WTC11 (cell line): Measurements from ENCODE around the gene ADGRA1. TPM values are rescaled to one million over a fixed set of nuclear protein-coding genes. Genes with fewer than 3 reads are reported as not detected.

ENCODE experiments used
- ATAC-seq: fragments of 200-7000 bp; cut with Tn5 transposase; 2 replicates; pipeline ENCODE4 v1.10.0; 2021; ENCODE audit warnings: mild to moderate bottlenecking, moderate library complexity
- CTCF ChIA-PET: fragments of 300-600 bp; sonication (Branson Sonifier 250); formaldehyde crosslinking; loops from one replicate; lab custom pipeline; 2021; ENCODE audit warnings: antibody characterized with exemption; lab: Charles Lee
- POLR2A ChIA-PET: fragments of 350-600 bp; sonication (Branson Sonifier 250); formaldehyde crosslinking; loops from one replicate; lab custom pipeline; 2021; ENCODE audit warnings: antibody characterized with exemption; lab: Charles Lee
- DNase-seq: peaks from one replicate; pipeline ENCODE4 v3.0.0; 2021; ENCODE audit warnings: low spot score
- H3K27ac Mint-ChIP-seq: 2 replicates; pipeline ENCODE4 v1.8.0; 2021; ENCODE audit warnings: mixed read lengths
- H3K27me3 Mint-ChIP-seq: 2 replicates; pipeline ENCODE4 v1.8.0; 2021; ENCODE audit warnings: low read depth, mild to moderate bottlenecking, moderate library complexity, mixed read lengths
- H3K36me3 Mint-ChIP-seq: 2 replicates; pipeline ENCODE4 v1.8.0; 2021; ENCODE audit warnings: mixed read lengths
- H3K4me1 Mint-ChIP-seq: 2 replicates; pipeline ENCODE4 v1.8.0; 2022; ENCODE audit warnings: mixed read lengths
- H3K4me3 Mint-ChIP-seq: 2 replicates; pipeline ENCODE4 v1.8.0; 2021; ENCODE audit warnings: mild to moderate bottlenecking, moderate library complexity, mixed read lengths
- H3K9me3 Mint-ChIP-seq: 2 replicates; pipeline ENCODE4 v1.8.0; 2021; ENCODE audit warnings: mixed read lengths
- EMX1 ChIP-seq: fragments of 250-450 bp; sonication (Bioruptor Pico); IDR thresholded peaks from 2 replicates; pipeline ENCODE4 v1.8.0; 2021; ENCODE audit warnings: mild to moderate bottlenecking
- FOXJ3 ChIP-seq: sonication (generic); formaldehyde crosslinking; IDR thresholded peaks from 2 replicates; pipeline ENCODE4 v1.9.0; 2021; ENCODE audit warnings: missing genetic modification reagents, mild to moderate bottlenecking, borderline replicate concordance
- GTF2I ChIP-seq: fragments of 250-450 bp; sonication (Bioruptor Pico); conservative IDR thresholded peaks from 2 replicates; pipeline ENCODE4 v1.4.0; 2021; ENCODE audit warnings: mild to moderate bottlenecking
- IRF2 ChIP-seq: sonication (generic); formaldehyde crosslinking; IDR thresholded peaks from 2 replicates; pipeline ENCODE4 v1.8.0; 2022; ENCODE audit warnings: low read depth, missing genetic modification reagents, borderline replicate concordance
- NR1H2 ChIP-seq: sonication (generic); formaldehyde crosslinking; IDR thresholded peaks from 2 replicates; pipeline ENCODE4 v1.9.0; 2021; ENCODE audit warnings: mild to moderate bottlenecking, moderate library complexity, missing genetic modification reagents
- NR2C2 ChIP-seq: sonication (generic); formaldehyde crosslinking; IDR thresholded peaks from 2 replicates; pipeline ENCODE4 v1.8.0; 2022; ENCODE audit warnings: mild to moderate bottlenecking, missing genetic modification reagents
- NR3C1 ChIP-seq: sonication (generic); formaldehyde crosslinking; conservative IDR thresholded peaks from 2 replicates; pipeline ENCODE4 v1.8.1; 2023; ENCODE audit warnings: low read depth, mild to moderate bottlenecking, missing genetic modification reagents
- RORB ChIP-seq: fragments of 250-450 bp; sonication (Bioruptor Pico); IDR thresholded peaks from 2 replicates; pipeline ENCODE4 v1.9.0; 2021; ENCODE audit warnings: mild to moderate bottlenecking
- SMAD4 ChIP-seq: sonication (generic); formaldehyde crosslinking; IDR thresholded peaks from 2 replicates; pipeline ENCODE4 v1.8.0; 2022; ENCODE audit warnings: mild to moderate bottlenecking, missing genetic modification reagents
- TCF7 ChIP-seq: sonication (generic); formaldehyde crosslinking; IDR thresholded peaks from 2 replicates; pipeline ENCODE4 v1.8.0; 2022; ENCODE audit warnings: mild to moderate bottlenecking, low read depth, missing genetic modification reagents, moderate library complexity
- TEAD4 ChIP-seq: sonication (generic); formaldehyde crosslinking; IDR thresholded peaks from 2 replicates; pipeline ENCODE4 v1.8.0; 2022; ENCODE audit warnings: mild to moderate bottlenecking, missing genetic modification reagents
- TP53 ChIP-seq: sonication (generic); formaldehyde crosslinking; IDR thresholded peaks from 2 replicates; pipeline ENCODE4 v1.8.1; 2023; ENCODE audit warnings: mild to moderate bottlenecking, missing genetic modification reagents
- ZNF121 ChIP-seq: sonication (generic); formaldehyde crosslinking; IDR thresholded peaks from 2 replicates; pipeline ENCODE4 v1.8.0; 2023; ENCODE audit warnings: missing genetic modification reagents
- ZNF317 ChIP-seq: sonication (generic); formaldehyde crosslinking; IDR thresholded peaks from 2 replicates; pipeline ENCODE4 v1.8.1; 2023; ENCODE audit warnings: low read depth, mild to moderate bottlenecking, moderate library complexity, missing genetic modification reagents, borderline replicate concordance
- ZNF416 ChIP-seq: fragments of 250-450 bp; sonication (Bioruptor Pico); IDR thresholded peaks from 2 replicates; pipeline ENCODE4 v1.9.0; 2021; ENCODE audit warnings: mild to moderate bottlenecking, inconsistent platforms
- total RNA-seq: library from RNA; stranded (reverse); gene quantifications from 3 replicates; pipeline ENCODE4 v1.2.3, GENCODE V29; 2021
- TF ChIP-seq, protein P1 (sequence below): fragments of 200-600 bp; IDR thresholded peaks from 2 replicates; pipeline ENCODE4 v1.8.0; 2022; ENCODE audit warnings: antibody characterized with exemption
- TF ChIP-seq, protein P2 (sequence below): sonication (generic); formaldehyde crosslinking; IDR thresholded peaks from 2 replicates; pipeline ENCODE4 v1.8.0; 2023; ENCODE audit warnings: missing genetic modification reagents
- TF ChIP-seq, protein P3 (sequence below): sonication (generic); formaldehyde crosslinking; IDR thresholded peaks from 2 replicates; pipeline ENCODE4 v1.8.0; 2022; ENCODE audit warnings: mild to moderate bottlenecking, missing genetic modification reagents
- TF ChIP-seq, protein P4 (sequence below): sonication (generic); formaldehyde crosslinking; conservative IDR thresholded peaks from 2 replicates; pipeline ENCODE4 v1.8.1; 2023; ENCODE audit warnings: mild to moderate bottlenecking, low read depth, missing genetic modification reagents, moderate library complexity
- TF ChIP-seq, protein P5 (sequence below): sonication (generic); formaldehyde crosslinking; IDR thresholded peaks from 2 replicates; pipeline ENCODE4 v1.8.1; 2023; ENCODE audit warnings: mild to moderate bottlenecking, missing genetic modification reagents, moderate library complexity
- TF ChIP-seq, protein P6 (sequence below): sonication (generic); formaldehyde crosslinking; IDR thresholded peaks from 2 replicates; pipeline ENCODE4 v1.8.1; 2022; ENCODE audit warnings: missing genetic modification reagents, borderline replicate concordance
- TF ChIP-seq, protein P7 (sequence below): fragments of 250-450 bp; sonication (Bioruptor Pico); IDR thresholded peaks from 2 replicates; pipeline ENCODE4 v1.9.0; 2021; ENCODE audit warnings: mild to moderate bottlenecking, borderline replicate concordance
- TF ChIP-seq, protein P8 (sequence below): fragments of 250-450 bp; sonication (Bioruptor Pico); IDR thresholded peaks from 2 replicates; pipeline ENCODE4 v1.9.0; 2021; ENCODE audit warnings: moderate library complexity, mild to moderate bottlenecking, inconsistent platforms, borderline replicate concordance

Gene ADGRA1
- total RNA-seq, 1 experiment from 2014 or later: 0.20 TPM

DNA sequence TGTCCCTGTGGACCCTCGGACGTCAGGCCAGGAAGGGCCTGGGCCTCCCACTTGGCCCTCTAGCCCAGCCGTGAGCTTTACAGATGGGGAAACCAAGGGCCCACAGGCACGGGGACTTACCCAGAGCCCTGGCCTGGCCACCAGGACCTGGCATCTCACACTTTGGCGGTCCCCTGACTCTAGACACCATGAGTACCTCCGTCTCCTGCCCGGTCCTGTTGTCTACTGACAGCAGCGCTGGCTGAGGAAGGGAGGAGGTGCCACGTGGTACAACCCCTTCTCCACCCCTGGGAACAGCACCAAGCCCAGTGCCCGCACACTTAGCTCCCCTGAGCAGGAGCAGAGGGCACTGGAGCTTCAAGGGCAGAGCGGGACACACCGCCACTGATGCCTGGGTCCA is 26.1 kb downstream of the ADGRA1 start:
- Mint-ChIP-seq H3K9me3 (peaks cover 15% of the 10 kb centered on the region), H3K4me1 (no peaks in the 10 kb centered on the region), H3K27ac (no peak overlapping the region), H3K36me3 (peaks cover 10% of the 10 kb centered on the region)
- DNase-seq (no peak), ATAC-seq (no peak)
- POLR2A ChIA-PET: no interaction called here
- TF ChIP-seq TP53 (CRISPR knock-in tag): no peak
- TF ChIP-seq, protein P1, sequence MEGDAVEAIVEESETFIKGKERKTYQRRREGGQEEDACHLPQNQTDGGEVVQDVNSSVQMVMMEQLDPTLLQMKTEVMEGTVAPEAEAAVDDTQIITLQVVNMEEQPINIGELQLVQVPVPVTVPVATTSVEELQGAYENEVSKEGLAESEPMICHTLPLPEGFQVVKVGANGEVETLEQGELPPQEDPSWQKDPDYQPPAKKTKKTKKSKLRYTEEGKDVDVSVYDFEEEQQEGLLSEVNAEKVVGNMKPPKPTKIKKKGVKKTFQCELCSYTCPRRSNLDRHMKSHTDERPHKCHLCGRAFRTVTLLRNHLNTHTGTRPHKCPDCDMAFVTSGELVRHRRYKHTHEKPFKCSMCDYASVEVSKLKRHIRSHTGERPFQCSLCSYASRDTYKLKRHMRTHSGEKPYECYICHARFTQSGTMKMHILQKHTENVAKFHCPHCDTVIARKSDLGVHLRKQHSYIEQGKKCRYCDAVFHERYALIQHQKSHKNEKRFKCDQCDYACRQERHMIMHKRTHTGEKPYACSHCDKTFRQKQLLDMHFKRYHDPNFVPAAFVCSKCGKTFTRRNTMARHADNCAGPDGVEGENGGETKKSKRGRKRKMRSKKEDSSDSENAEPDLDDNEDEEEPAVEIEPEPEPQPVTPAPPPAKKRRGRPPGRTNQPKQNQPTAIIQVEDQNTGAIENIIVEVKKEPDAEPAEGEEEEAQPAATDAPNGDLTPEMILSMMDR: no peak
- TF ChIP-seq TEAD4 (CRISPR knock-in tag): no peak
- TF ChIP-seq, protein P2, sequence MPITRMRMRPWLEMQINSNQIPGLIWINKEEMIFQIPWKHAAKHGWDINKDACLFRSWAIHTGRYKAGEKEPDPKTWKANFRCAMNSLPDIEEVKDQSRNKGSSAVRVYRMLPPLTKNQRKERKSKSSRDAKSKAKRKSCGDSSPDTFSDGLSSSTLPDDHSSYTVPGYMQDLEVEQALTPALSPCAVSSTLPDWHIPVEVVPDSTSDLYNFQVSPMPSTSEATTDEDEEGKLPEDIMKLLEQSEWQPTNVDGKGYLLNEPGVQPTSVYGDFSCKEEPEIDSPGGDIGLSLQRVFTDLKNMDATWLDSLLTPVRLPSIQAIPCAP (CRISPR knock-in tag): no peak
- TF ChIP-seq, protein P3, sequence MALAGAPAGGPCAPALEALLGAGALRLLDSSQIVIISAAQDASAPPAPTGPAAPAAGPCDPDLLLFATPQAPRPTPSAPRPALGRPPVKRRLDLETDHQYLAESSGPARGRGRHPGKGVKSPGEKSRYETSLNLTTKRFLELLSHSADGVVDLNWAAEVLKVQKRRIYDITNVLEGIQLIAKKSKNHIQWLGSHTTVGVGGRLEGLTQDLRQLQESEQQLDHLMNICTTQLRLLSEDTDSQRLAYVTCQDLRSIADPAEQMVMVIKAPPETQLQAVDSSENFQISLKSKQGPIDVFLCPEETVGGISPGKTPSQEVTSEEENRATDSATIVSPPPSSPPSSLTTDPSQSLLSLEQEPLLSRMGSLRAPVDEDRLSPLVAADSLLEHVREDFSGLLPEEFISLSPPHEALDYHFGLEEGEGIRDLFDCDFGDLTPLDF: no peak
- TF ChIP-seq FOXJ3 (CRISPR knock-in tag): no peak
- TF ChIP-seq ZNF121 (CRISPR knock-in tag): no peak
- TF ChIP-seq, protein P4, sequence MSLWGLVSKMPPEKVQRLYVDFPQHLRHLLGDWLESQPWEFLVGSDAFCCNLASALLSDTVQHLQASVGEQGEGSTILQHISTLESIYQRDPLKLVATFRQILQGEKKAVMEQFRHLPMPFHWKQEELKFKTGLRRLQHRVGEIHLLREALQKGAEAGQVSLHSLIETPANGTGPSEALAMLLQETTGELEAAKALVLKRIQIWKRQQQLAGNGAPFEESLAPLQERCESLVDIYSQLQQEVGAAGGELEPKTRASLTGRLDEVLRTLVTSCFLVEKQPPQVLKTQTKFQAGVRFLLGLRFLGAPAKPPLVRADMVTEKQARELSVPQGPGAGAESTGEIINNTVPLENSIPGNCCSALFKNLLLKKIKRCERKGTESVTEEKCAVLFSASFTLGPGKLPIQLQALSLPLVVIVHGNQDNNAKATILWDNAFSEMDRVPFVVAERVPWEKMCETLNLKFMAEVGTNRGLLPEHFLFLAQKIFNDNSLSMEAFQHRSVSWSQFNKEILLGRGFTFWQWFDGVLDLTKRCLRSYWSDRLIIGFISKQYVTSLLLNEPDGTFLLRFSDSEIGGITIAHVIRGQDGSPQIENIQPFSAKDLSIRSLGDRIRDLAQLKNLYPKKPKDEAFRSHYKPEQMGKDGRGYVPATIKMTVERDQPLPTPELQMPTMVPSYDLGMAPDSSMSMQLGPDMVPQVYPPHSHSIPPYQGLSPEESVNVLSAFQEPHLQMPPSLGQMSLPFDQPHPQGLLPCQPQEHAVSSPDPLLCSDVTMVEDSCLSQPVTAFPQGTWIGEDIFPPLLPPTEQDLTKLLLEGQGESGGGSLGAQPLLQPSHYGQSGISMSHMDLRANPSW: no peak
- no peak for TF ChIP-seq SMAD4
- no peak for TF ChIP-seq EMX1 (CRISPR knock-in tag)
- TF ChIP-seq RORB (CRISPR knock-in tag): no peak
- TF ChIP-seq, protein P5, sequence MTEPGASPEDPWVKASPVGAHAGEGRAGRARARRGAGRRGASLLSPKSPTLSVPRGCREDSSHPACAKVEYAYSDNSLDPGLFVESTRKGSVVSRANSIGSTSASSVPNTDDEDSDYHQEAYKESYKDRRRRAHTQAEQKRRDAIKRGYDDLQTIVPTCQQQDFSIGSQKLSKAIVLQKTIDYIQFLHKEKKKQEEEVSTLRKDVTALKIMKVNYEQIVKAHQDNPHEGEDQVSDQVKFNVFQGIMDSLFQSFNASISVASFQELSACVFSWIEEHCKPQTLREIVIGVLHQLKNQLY (CRISPR knock-in tag): no peak
- TF ChIP-seq, all 79 proteins: peak for 0
- H3K27me3 Mint-ChIP-seq: no peaks in the 10 kb centered on the region; the same call in 1 of the 2 replicates
- CTCF ChIA-PET: no interaction called here
- H3K4me3 Mint-ChIP-seq: no peak overlapping the region

DNA sequence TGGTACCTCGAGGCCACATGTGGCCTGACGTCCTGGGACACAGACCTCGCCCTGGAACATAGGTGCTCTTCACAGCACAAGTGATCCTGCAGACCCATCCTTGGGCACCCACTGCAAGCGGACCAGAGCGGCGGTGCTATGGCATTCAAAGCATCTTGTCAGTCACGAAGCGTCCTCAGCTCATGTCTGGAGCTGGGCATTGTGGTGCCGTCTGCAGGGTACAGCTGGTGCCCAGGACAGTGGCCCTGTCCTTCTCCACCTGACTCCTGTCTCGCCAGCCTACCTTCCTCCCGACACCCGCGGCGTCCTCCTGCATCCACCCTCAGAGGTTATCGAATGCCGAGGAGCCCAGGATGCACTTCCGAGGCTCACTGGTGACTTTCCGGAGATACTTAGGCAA is 26.5 kb downstream of the ADGRA1 start:
- ATAC-seq (no peak), DNase-seq (no peak)
- ChIA-PET POLR2A (no interaction called here), CTCF (no interaction called here)
- Mint-ChIP-seq H3K9me3 (peaks cover 18% of the 10 kb centered on the region), H3K4me3 (no peak overlapping the region), H3K4me1 (no peaks in the 10 kb centered on the region), H3K36me3 (peaks cover 12% of the 10 kb centered on the region), H3K27me3 (no peaks in the 10 kb centered on the region; the same call in 1 of the 2 replicates), H3K27ac (no peak overlapping the region; the same call in 1 of the 2 replicates)
- no peak for TF ChIP-seq NR1H2 (CRISPR knock-in tag)
- TF ChIP-seq TCF7 (CRISPR knock-in tag): no peak
- no peak for TF ChIP-seq GTF2I (CRISPR knock-in tag)
- TF ChIP-seq, protein P6, sequence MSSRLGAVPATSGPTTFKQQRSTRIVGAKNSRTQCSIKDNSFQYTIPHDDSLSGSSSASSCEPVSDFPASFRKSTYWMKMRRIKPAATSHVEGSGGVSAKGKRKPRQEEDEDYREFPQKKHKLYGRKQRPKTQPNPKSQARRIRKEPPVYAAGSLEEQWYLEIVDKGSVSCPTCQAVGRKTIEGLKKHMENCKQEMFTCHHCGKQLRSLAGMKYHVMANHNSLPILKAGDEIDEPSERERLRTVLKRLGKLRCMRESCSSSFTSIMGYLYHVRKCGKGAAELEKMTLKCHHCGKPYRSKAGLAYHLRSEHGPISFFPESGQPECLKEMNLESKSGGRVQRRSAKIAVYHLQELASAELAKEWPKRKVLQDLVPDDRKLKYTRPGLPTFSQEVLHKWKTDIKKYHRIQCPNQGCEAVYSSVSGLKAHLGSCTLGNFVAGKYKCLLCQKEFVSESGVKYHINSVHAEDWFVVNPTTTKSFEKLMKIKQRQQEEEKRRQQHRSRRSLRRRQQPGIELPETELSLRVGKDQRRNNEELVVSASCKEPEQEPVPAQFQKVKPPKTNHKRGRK (CRISPR knock-in tag): no peak
- TF ChIP-seq NR2C2 (CRISPR knock-in tag): no peak
- no peak for TF ChIP-seq IRF2
- TF ChIP-seq, protein P7, sequence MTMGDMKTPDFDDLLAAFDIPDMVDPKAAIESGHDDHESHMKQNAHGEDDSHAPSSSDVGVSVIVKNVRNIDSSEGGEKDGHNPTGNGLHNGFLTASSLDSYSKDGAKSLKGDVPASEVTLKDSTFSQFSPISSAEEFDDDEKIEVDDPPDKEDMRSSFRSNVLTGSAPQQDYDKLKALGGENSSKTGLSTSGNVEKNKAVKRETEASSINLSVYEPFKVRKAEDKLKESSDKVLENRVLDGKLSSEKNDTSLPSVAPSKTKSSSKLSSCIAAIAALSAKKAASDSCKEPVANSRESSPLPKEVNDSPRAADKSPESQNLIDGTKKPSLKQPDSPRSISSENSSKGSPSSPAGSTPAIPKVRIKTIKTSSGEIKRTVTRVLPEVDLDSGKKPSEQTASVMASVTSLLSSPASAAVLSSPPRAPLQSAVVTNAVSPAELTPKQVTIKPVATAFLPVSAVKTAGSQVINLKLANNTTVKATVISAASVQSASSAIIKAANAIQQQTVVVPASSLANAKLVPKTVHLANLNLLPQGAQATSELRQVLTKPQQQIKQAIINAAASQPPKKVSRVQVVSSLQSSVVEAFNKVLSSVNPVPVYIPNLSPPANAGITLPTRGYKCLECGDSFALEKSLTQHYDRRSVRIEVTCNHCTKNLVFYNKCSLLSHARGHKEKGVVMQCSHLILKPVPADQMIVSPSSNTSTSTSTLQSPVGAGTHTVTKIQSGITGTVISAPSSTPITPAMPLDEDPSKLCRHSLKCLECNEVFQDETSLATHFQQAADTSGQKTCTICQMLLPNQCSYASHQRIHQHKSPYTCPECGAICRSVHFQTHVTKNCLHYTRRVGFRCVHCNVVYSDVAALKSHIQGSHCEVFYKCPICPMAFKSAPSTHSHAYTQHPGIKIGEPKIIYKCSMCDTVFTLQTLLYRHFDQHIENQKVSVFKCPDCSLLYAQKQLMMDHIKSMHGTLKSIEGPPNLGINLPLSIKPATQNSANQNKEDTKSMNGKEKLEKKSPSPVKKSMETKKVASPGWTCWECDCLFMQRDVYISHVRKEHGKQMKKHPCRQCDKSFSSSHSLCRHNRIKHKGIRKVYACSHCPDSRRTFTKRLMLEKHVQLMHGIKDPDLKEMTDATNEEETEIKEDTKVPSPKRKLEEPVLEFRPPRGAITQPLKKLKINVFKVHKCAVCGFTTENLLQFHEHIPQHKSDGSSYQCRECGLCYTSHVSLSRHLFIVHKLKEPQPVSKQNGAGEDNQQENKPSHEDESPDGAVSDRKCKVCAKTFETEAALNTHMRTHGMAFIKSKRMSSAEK (CRISPR knock-in tag): no peak
- TF ChIP-seq, protein P8, sequence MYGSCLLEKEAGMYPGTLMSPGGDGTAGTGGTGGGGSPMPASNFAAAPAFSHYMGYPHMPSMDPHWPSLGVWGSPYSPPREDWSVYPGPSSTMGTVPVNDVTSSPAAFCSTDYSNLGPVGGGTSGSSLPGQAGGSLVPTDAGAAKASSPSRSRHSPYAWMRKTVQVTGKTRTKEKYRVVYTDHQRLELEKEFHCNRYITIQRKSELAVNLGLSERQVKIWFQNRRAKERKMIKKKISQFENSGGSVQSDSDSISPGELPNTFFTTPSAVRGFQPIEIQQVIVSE (CRISPR knock-in tag): no peak
- TF ChIP-seq NR3C1 (CRISPR knock-in tag): no peak
- TF ChIP-seq ZNF416 (CRISPR knock-in tag): no peak
- TF ChIP-seq ZNF317: no peak
